Mucosa of stomach (tissue), 1 donor: ENCODE data around the gene CNTNAP2.

Source experiments
- H3K27me3 ChIP-seq: one replicate; pipeline ENCODE4 v1.7.0; 2013; ENCODE audit warnings: mild to moderate bottlenecking, low read length; ENCODE audit not compliant: control insufficient read depth, insufficient read depth
- H3K36me3 ChIP-seq: one replicate; pipeline ENCODE4 v1.7.0; 2013; ENCODE audit warnings: low read length; ENCODE audit not compliant: control insufficient read depth, insufficient read depth
- H3K4me1 ChIP-seq: one replicate; pipeline ENCODE4 v1.7.0; 2013; ENCODE audit warnings: mild to moderate bottlenecking, low read length; ENCODE audit not compliant: control insufficient read depth, insufficient read depth
- H3K4me3 ChIP-seq: one replicate; pipeline ENCODE4 v1.7.0; 2013; ENCODE audit warnings: low read length
- H3K9ac ChIP-seq: one replicate; pipeline ENCODE4 v1.7.0; 2013; ENCODE audit warnings: mild to moderate bottlenecking, low read length, moderate library complexity
- H3K9me3 ChIP-seq: one replicate; pipeline ENCODE4 v1.7.0; 2013; ENCODE audit warnings: mild to moderate bottlenecking, low read length, moderate library complexity; ENCODE audit not compliant: control insufficient read depth
- donor health status: Pancreatic carcinoma.

The CNTNAP2 gene

DNA sequence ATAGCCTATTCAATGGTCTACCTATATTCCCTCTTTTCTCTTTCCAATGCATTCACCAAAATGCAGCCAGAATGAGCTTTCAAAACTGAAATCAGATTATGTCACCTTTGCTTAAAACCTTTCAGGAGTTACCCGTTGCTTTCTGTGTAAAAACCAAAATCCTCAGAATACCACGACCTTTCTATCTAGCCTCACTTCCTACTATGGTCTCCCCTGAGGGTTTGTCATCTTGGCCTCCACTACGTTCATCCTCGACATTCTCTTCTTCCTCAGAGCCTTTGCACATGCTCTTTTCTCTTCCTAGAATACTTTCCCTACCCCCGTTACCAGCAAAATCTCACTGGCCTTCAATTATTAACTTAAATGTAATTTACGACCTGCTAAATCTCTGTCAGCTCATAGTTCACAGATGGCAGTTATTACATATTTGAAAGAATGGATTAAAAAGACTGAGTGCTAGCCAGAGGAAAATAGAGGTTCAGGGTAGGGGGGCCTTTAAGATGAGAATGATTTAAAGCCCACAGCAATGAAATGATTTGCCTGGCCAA is 2093.1 kb downstream of the CNTNAP2 start:
- H3K4me1 ChIP-seq, result no peaks in the 10 kb centered on the region
- H3K4me3 ChIP-seq, result no peak overlapping the region
- H3K9me3 ChIP-seq, result no peaks in the 10 kb centered on the region
- no peaks in the 10 kb centered on the region for H3K36me3 ChIP-seq
- H3K27me3 ChIP-seq, result no peaks in the 10 kb centered on the region
- no peak overlapping the region for H3K9ac ChIP-seq

GRCh38 chr7:148210804-148211325 is 2094.3 kb downstream of the CNTNAP2 start:
- Histone ChIP-seq H3K4me1 (no peaks in the 10 kb centered on the region), H3K4me3 (no peak overlapping the region)

GRCh38 chr7:148211740-148212151 is 2095.1 kb downstream of the CNTNAP2 start:
- Histone ChIP-seq H3K36me3 (no peaks in the 10 kb centered on the region), H3K4me3 (no peak overlapping the region), H3K9ac (no peak overlapping the region), H3K4me1 (no peaks in the 10 kb centered on the region), H3K9me3 (no peaks in the 10 kb centered on the region), H3K27me3 (no peaks in the 10 kb centered on the region)

More at GRCh38 chr7:148210804-148211325, 2094.3 kb downstream of the CNTNAP2 start:
- Histone ChIP-seq H3K9ac (no peak overlapping the region), H3K27me3 (no peaks in the 10 kb centered on the region), H3K36me3 (no peaks in the 10 kb centered on the region), H3K9me3 (no peaks in the 10 kb centered on the region)

- Histone ChIP-seq H3K27me3 (no peaks in the 10 kb centered on the region), H3K9me3 (no peaks in the 10 kb centered on the region), H3K36me3 (no peaks in the 10 kb centered on the region), H3K4me1 (no peaks in the 10 kb centered on the region), H3K9ac (no peak overlapping the region), H3K4me3 (no peak overlapping the region)
Observed at GRCh38 chr7:148212731-148213130, 2096.1 kb downstream of the CNTNAP2 start.

- no peaks in the 10 kb centered on the region for H3K4me1 ChIP-seq
- H3K27me3 ChIP-seq, result no peaks in the 10 kb centered on the region
- H3K9me3 ChIP-seq, result no peaks in the 10 kb centered on the region
- no peaks in the 10 kb centered on the region for H3K36me3 ChIP-seq
- H3K9ac ChIP-seq, result no peak overlapping the region
- no peak overlapping the region for H3K4me3 ChIP-seq
Observed at GRCh38 chr7:148214101-148214500, 2097.5 kb downstream of the CNTNAP2 start.

DNA sequence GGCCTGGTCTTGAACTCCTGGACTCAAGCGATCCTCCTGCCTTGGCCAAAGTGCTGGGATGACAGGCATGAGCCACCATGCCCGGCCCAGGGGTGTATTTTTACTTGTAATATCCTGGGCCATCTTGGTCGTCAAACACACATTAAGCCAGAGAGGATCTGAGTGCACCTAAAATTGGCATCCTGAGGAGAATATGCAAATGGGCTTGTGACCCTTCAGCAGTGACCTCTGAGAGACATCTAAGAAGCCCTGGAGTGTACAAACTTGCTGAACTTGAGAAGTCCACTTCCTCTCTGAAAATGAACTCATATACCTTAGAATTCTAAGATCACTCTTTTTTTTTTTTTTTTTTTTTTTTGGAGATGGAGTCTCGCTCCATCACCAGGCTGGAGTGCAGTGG is 2102.0 kb downstream of the CNTNAP2 start:
- Histone ChIP-seq H3K9ac (no peak overlapping the region), H3K9me3 (no peaks in the 10 kb centered on the region), H3K4me3 (no peak overlapping the region), H3K4me1 (no peaks in the 10 kb centered on the region), H3K36me3 (no peaks in the 10 kb centered on the region), H3K27me3 (no peaks in the 10 kb centered on the region)

GRCh38 chr7:148222721-148223120 is 2106.1 kb downstream of the CNTNAP2 start:
- H3K9ac ChIP-seq, result no peak overlapping the region
- no peaks in the 10 kb centered on the region for H3K4me1 ChIP-seq
- H3K27me3 ChIP-seq, result no peaks in the 10 kb centered on the region
- H3K9me3 ChIP-seq, result no peaks in the 10 kb centered on the region
- H3K36me3 ChIP-seq, result no peaks in the 10 kb centered on the region
- no peak overlapping the region for H3K4me3 ChIP-seq

GRCh38 chr7:148223160-148223559 is 2106.6 kb downstream of the CNTNAP2 start:
- Histone ChIP-seq H3K36me3 (no peaks in the 10 kb centered on the region), H3K27me3 (no peaks in the 10 kb centered on the region), H3K9me3 (no peaks in the 10 kb centered on the region), H3K9ac (no peak overlapping the region), H3K4me3 (no peak overlapping the region), H3K4me1 (no peaks in the 10 kb centered on the region)

GRCh38 chr7:148223738-148224137 is 2107.1 kb downstream of the CNTNAP2 start:
- H3K27me3 ChIP-seq, result no peaks in the 10 kb centered on the region
- H3K4me3 ChIP-seq, result no peak overlapping the region
- no peaks in the 10 kb centered on the region for H3K36me3 ChIP-seq
- H3K9ac ChIP-seq, result no peak overlapping the region
- no peaks in the 10 kb centered on the region for H3K9me3 ChIP-seq
- no peaks in the 10 kb centered on the region for H3K4me1 ChIP-seq

GRCh38 chr7:148230296-148230695 is 2113.7 kb downstream of the CNTNAP2 start:
- Histone ChIP-seq H3K27me3 (no peaks in the 10 kb centered on the region), H3K36me3 (no peaks in the 10 kb centered on the region), H3K9ac (no peak overlapping the region), H3K4me3 (no peak overlapping the region), H3K4me1 (no peaks in the 10 kb centered on the region), H3K9me3 (no peaks in the 10 kb centered on the region)

DNA sequence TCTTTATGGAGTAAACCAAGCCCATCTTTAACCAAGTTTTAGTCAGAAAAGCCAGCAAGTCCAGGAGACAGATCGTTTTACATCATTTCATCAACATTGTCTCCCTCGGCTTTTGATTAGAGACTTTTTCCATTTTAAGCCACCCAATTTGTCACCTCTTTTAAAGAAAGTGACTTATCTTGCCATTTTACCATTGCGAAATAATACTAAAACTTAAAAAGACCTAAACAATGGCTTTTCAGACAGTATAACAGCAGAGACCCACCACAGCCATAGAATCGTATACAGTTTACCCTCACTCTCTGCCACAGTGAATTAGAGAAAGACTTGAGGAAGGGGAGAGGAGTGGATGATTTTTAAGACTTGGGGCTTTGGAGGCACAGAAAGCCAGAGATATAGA is 2114.3 kb downstream of the CNTNAP2 start:
- Histone ChIP-seq H3K9me3 (no peaks in the 10 kb centered on the region), H3K9ac (no peak overlapping the region), H3K36me3 (no peaks in the 10 kb centered on the region), H3K27me3 (no peaks in the 10 kb centered on the region), H3K4me3 (no peak overlapping the region), H3K4me1 (no peaks in the 10 kb centered on the region)

- Histone ChIP-seq H3K4me3 (no peak overlapping the region), H3K9me3 (no peaks in the 10 kb centered on the region), H3K36me3 (no peaks in the 10 kb centered on the region), H3K9ac (no peak overlapping the region), H3K27me3 (no peaks in the 10 kb centered on the region), H3K4me1 (no peaks in the 10 kb centered on the region)
Observed at GRCh38 chr7:148232784-148233183, 2116.2 kb downstream of the CNTNAP2 start.

DNA sequence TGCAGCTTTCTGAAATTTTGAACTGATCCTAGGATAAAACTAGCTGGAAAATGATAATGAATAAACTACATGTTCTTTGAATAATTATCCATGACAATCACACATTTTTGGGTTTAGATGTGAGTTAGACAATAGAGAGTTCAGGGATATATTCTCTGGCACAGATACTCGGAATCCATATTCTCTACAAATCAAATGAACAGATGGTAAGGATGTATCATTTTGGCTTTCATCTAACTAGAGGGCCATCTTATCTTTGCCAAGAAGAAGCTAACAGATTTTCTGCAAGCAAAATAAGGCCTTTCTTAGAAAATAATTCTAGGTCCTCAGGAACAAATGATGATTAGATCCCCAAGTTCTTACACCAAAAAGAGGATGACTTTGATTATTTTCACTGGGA is 2118.1 kb downstream of the CNTNAP2 start:
- no peaks in the 10 kb centered on the region for H3K36me3 ChIP-seq
- no peaks in the 10 kb centered on the region for H3K9me3 ChIP-seq
- H3K9ac ChIP-seq, result no peak overlapping the region
- H3K4me1 ChIP-seq, result no peaks in the 10 kb centered on the region
- no peak overlapping the region for H3K4me3 ChIP-seq
- H3K27me3 ChIP-seq, result no peaks in the 10 kb centered on the region
